Breast epithelium (tissue), 3 donors: ENCODE results near the gene DCST1.

Source experiments
- CTCF ChIP-seq, 3 donors: fragments of 450-650 bp; IDR thresholded peaks; one replicate each; pipeline ENCODE4 v1.5.1; 2016 to 2017; ENCODE audit warnings: antibody characterized with exemption in 3 of 3, mild to moderate bottlenecking in 3 of 3, moderate library complexity in 3 of 3
- POLR2AphosphoS5 ChIP-seq, 3 donors: sonication (generic); formaldehyde crosslinking; IDR thresholded peaks; one replicate each; pipeline ENCODE4 v1.6.1; 2017; ENCODE audit warnings: antibody characterized with exemption in 3 of 3

GRCh38 chr1:155022136-155022926, 11.3 kb upstream of the DCST1 start:
- TF ChIP-seq CTCF (IDR thresholded peaks at IDR 0.05) (no peak), POLR2AphosphoS5 (IDR thresholded peaks at IDR 0.05) (no peak)
